Measurements from ENCODE around the gene FRY. TPM values are rescaled to one million over a fixed set of nuclear protein-coding genes. Genes with fewer than 3 reads are reported as not detected.

Gene FRY
- total and polyA plus RNA-seq, 10 of the 15 experiments (the other 5 are each of a cell fraction or from before 2014, with no cell fraction given), result 0.18 to 1.4 (median 0.30) TPM

DNA sequence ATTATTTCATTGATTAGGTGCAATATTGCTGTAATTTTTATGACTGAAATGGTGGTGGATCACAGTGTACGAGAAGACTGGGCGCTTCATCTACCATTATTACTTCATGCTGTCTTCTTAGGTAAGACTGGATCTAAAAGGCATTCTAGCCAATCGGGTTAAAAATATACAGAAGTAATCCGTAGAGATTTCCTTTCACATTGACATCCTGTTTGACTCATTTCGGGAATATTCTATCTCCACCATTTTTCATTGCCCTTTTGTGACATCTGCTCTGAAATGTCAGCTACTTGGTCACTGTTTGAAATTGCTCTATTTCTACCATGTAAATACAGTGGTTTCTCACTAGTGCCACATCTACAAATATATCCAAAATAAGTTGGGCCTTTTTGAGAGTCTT is 193.3 kb downstream of the FRY start:
- WGBS (ENCODE audit: insufficient coverage, insufficient replicate concordance, low lambda C conversion rate, missing lambda C conversion rate), result 47% methylated on average over 5 of the region's 5 CpGs
- intact Hi-C loops (cut with micrococcal nuclease; ENCODE audit: unreplicated experiment) (no loop called here), in situ Hi-C loops (cut with MboI) (no loop called here)
- BruUV-seq (replicated peaks), result no TSS peak
- CTCF ChIA-PET, result interaction anchor here (1.0 to 1.1 kb wide), 2 partner anchors 22 to 43 kb away, joined by 3 to 7 read pairs; no protein-coding TSS in a partner anchor
- SMC1A ChIA-PET (ENCODE audit: uncharacterized antibody, unreplicated experiment), result interaction anchor here (0.6 kb wide), 1 partner anchor 205 kb away, joined by 4 read pairs; no protein-coding TSS in a partner anchor
- no peak overlapping the region for H3K4me3 ChIP-seq
- no peaks in the 10 kb centered on the region for H3K79me2 ChIP-seq (ENCODE audit: control insufficient read depth, insufficient read depth, low read length)
- no peak overlapping the region for H2AFZ ChIP-seq (ENCODE audit: control insufficient read depth, low read depth, low read length)
- H3K4me1 ChIP-seq (ENCODE audit: control insufficient read depth, insufficient read depth, low read length), result no peaks in the 10 kb centered on the region
- ATAC-seq, result no peak
- H3K27ac ChIP-seq (ENCODE audit: control insufficient read depth, insufficient read depth), result no peak overlapping the region
- RAD21 ChIA-PET (ENCODE audit: unreplicated experiment), result no interaction called here
- no peak overlapping the region for H3K4me2 ChIP-seq (ENCODE audit: control insufficient read depth, insufficient read depth)
- H3K9me3 ChIP-seq (replicated peaks; ENCODE audit: control insufficient read depth, insufficient read depth, low read length), result no peaks in the 10 kb centered on the region
- DNase-seq (ENCODE audit: low read depth, low spot score), result no peak
- no peak overlapping the region for H3K9ac ChIP-seq (ENCODE audit: control insufficient read depth, insufficient read depth, low read length)
- POLR2A ChIA-PET, result no interaction called here
- no peaks in the 10 kb centered on the region for H3K36me3 ChIP-seq (ENCODE audit: control insufficient read depth in 2 of 2, insufficient read depth in 2 of 2, low read length in 1 of 2)
- FAIRE-seq, result no peak
- no peaks in the 10 kb centered on the region for H3K27me3 ChIP-seq (replicated peaks in 1 of 2; ENCODE audit: control insufficient read depth in 2 of 2, insufficient read depth in 2 of 2, low read length in 1 of 2)
- H4K20me1 ChIP-seq (ENCODE audit: control insufficient read depth, insufficient read depth), result no peaks in the 10 kb centered on the region
- TF ChIP-seq MYC (IDR thresholded peaks at IDR 0.05; ENCODE audit: insufficient read depth, insufficient read length, insufficient replicate concordance, low read length, severe bottlenecking) (no peak), BHLHE40 (IDR thresholded peaks at IDR 0.05; ENCODE audit: borderline replicate concordance in 1 of 2, low read depth in 2 of 2, low read length in 1 of 2) (no peak), CHD2 (IDR thresholded peaks at IDR 0.05; ENCODE audit: borderline replicate concordance, low read depth, low read length) (no peak), BRCA1 (IDR thresholded peaks at IDR 0.05; ENCODE audit: low read depth, low read length) (no peak), IRF4 (IDR thresholded peaks at IDR 0.05; ENCODE audit: low read depth, low read length) (no peak), E4F1 (IDR thresholded peaks at IDR 0.05; ENCODE audit: borderline replicate concordance, partially characterized antibody) (no peak), RELA (IDR thresholded peaks at IDR 0.05; ENCODE audit: borderline replicate concordance, partially characterized antibody) (no peak), TCF12 (IDR thresholded peaks at IDR 0.05; ENCODE audit: low read depth, low read length) (no peak), STAT3 (IDR thresholded peaks at IDR 0.05; ENCODE audit: low read depth, low read length) (no peak), FOXM1 (IDR thresholded peaks at IDR 0.05; ENCODE audit: low read depth, low read length) (no peak), CBFB (IDR thresholded peaks at IDR 0.05; ENCODE audit: low read depth) (no peak), ZNF24 (IDR thresholded peaks at IDR 0.05) (no peak), ZNF217 (IDR thresholded peaks at IDR 0.05) (no peak), NR2F1 (conservative IDR thresholded peaks at IDR 0.05) (no peak), MTA3 (IDR thresholded peaks at IDR 0.05; ENCODE audit: borderline replicate concordance, low read length) (no peak)
- TF ChIP-seq, protein P1, sequence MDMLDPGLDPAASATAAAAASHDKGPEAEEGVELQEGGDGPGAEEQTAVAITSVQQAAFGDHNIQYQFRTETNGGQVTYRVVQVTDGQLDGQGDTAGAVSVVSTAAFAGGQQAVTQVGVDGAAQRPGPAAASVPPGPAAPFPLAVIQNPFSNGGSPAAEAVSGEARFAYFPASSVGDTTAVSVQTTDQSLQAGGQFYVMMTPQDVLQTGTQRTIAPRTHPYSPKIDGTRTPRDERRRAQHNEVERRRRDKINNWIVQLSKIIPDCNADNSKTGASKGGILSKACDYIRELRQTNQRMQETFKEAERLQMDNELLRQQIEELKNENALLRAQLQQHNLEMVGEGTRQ (IDR thresholded peaks at IDR 0.05; ENCODE audit: borderline replicate concordance, low read depth, low read length), result no peak
- TF ChIP-seq, protein P2, sequence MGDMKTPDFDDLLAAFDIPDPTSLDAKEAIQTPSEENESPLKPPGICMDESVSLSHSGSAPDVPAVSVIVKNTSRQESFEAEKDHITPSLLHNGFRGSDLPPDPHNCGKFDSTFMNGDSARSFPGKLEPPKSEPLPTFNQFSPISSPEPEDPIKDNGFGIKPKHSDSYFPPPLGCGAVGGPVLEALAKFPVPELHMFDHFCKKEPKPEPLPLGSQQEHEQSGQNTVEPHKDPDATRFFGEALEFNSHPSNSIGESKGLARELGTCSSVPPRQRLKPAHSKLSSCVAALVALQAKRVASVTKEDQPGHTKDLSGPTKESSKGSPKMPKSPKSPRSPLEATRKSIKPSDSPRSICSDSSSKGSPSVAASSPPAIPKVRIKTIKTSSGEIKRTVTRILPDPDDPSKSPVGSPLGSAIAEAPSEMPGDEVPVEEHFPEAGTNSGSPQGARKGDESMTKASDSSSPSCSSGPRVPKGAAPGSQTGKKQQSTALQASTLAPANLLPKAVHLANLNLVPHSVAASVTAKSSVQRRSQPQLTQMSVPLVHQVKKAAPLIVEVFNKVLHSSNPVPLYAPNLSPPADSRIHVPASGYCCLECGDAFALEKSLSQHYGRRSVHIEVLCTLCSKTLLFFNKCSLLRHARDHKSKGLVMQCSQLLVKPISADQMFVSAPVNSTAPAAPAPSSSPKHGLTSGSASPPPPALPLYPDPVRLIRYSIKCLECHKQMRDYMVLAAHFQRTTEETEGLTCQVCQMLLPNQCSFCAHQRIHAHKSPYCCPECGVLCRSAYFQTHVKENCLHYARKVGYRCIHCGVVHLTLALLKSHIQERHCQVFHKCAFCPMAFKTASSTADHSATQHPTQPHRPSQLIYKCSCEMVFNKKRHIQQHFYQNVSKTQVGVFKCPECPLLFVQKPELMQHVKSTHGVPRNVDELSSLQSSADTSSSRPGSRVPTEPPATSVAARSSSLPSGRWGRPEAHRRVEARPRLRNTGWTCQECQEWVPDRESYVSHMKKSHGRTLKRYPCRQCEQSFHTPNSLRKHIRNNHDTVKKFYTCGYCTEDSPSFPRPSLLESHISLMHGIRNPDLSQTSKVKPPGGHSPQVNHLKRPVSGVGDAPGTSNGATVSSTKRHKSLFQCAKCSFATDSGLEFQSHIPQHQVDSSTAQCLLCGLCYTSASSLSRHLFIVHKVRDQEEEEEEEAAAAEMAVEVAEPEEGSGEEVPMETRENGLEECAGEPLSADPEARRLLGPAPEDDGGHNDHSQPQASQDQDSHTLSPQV (IDR thresholded peaks at IDR 0.05), result no peak
